ENCODE data around the gene MYH8.

- TF ChIP-seq POLR2A (IDR thresholded peaks at IDR 0.05) (no peak), CTCF (IDR thresholded peaks at IDR 0.05) (no peak), POLR2AphosphoS5 (IDR thresholded peaks at IDR 0.05) (no peak)
Measured at GRCh38 chr17:10429421-10430045, 7.8 kb upstream of the MYH8 start.

All from sigmoid colon (tissue), 4 donors.